GM12891 (cell line): Measurements from ENCODE around the gene RPL6.
"Not testable (repeated sequence)": the region's sequence is repeated elsewhere in the genome, so short reads cannot be mapped to it uniquely, and the experiment has no call there.

Experiments used
- POLR2A ChIP-seq: IDR thresholded peaks from 2 replicates; pipeline ENCODE4 v1.6.1; 2011; ENCODE audit warnings: low read depth, low read length, control low read depth
- POLR2AphosphoS5 ChIP-seq: IDR thresholded peaks from 2 replicates; pipeline ENCODE4 v1.6.1; 2011; ENCODE audit warnings: low read depth, low read length, control low read depth

GRCh38 chr12:112389922-112390654, 19.3 kb downstream of the RPL6 start:
- not testable (repeated sequence) for TF ChIP-seq POLR2A, POLR2AphosphoS5
